Calu3 (cell line): ENCODE measurements around the gene SLC12A6. TPM values are rescaled to one million over a fixed set of nuclear protein-coding genes. Genes with fewer than 3 reads are reported as not detected.

ENCODE experiments used
- BruUV-seq: library from RNA; stranded (reverse); fragments of 400-500 nt; replicated peaks from 2 replicates; lab custom pipeline; 2021; lab: Mats Ljungman, UMichigan
- CTCF ChIA-PET: fragments of 300-600 bp; sonication (Branson Sonifier 250); formaldehyde crosslinking; loops from one replicate; lab custom pipeline; 2022; ENCODE audit warnings: antibody characterized with exemption; lab: Charles Lee
- DNase-seq: peaks from one replicate; pipeline ENCODE4 v3.0.0; 2022
- H3K27ac Mint-ChIP-seq: one replicate; pipeline ENCODE4 v1.8.0; 2022; ENCODE audit warnings: mixed read lengths; ENCODE audit not compliant: unreplicated experiment
- H3K27me3 Mint-ChIP-seq: one replicate; pipeline ENCODE4 v1.8.0; 2022; ENCODE audit warnings: mixed read lengths; ENCODE audit not compliant: unreplicated experiment
- H3K36me3 Mint-ChIP-seq: one replicate; pipeline ENCODE4 v1.8.0; 2022; ENCODE audit warnings: mild to moderate bottlenecking, moderate library complexity, mixed read lengths; ENCODE audit not compliant: insufficient read depth, unreplicated experiment
- H3K4me1 Mint-ChIP-seq: one replicate; pipeline ENCODE4 v1.8.0; 2022; ENCODE audit warnings: mild to moderate bottlenecking, low read depth, mixed read lengths; ENCODE audit not compliant: unreplicated experiment
- H3K4me3 Mint-ChIP-seq: one replicate; pipeline ENCODE4 v1.8.0; 2022; ENCODE audit warnings: mild to moderate bottlenecking, low read depth, moderate library complexity, mixed read lengths; ENCODE audit not compliant: unreplicated experiment
- H3K9me3 Mint-ChIP-seq: one replicate; pipeline ENCODE4 v1.8.0; 2022; ENCODE audit warnings: low read depth, mixed read lengths; ENCODE audit not compliant: unreplicated experiment
- CTCF ChIP-seq: fragments of 200-600 bp; IDR thresholded peaks from one replicate; pipeline ENCODE4 v1.8.0; 2022; ENCODE audit warnings: antibody characterized with exemption; ENCODE audit not compliant: unreplicated experiment
- intact Hi-C: fragments of 100-400 bp; cut with micrococcal nuclease; formaldehyde crosslinking; loops from one replicate; pipeline ENCODE4 v1.10.0; 2022; ENCODE audit not compliant: unreplicated experiment
- total RNA-seq: library from RNA; stranded (reverse); gene quantifications from 2 replicates; pipeline ENCODE4 v1.2.3, GENCODE V29; 2022

The SLC12A6 gene
- total RNA-seq, 1 experiment from 2014 or later = 3.8 TPM

- no peaks in the 10 kb centered on the region for H3K27me3 Mint-ChIP-seq
- H3K36me3 Mint-ChIP-seq = peaks cover 12% of the 10 kb centered on the region
- no peak overlapping the region for H3K27ac Mint-ChIP-seq
- peaks cover 7% of the 10 kb centered on the region for H3K4me1 Mint-ChIP-seq
- CTCF ChIA-PET = no interaction called here
- TF ChIP-seq CTCF = no peak
- BruUV-seq = no TSS peak
- intact Hi-C loops = loop anchor here (10.0 kb wide), 1 partner anchor 112 kb away; the partner anchor contains the start of gene EMC4
- no peaks in the 10 kb centered on the region for H3K9me3 Mint-ChIP-seq
- H3K4me3 Mint-ChIP-seq = peak overlapping the region; percentile 71
- DNase-seq = no peak
These were observed 1.2 kb downstream of the SLC12A6 start for GRCh38 chr15:34336231-34336990.

GRCh38 chr15:34335176-34336032 is 2.2 kb downstream of the SLC12A6 start:
- intact Hi-C loops = loop anchor here (10.0 kb wide), 1 partner anchor 111 kb away; the partner anchor contains the start of gene EMC4
- no TSS peak for BruUV-seq
- TF ChIP-seq CTCF = no peak

GRCh38 chr15:34334672-34335071 is 2.9 kb downstream of the SLC12A6 start:
- TF ChIP-seq CTCF = no peak
- Mint-ChIP-seq H3K36me3 (peaks cover 12% of the 10 kb centered on the region), H3K4me3 (no peak overlapping the region), H3K27ac (no peak overlapping the region), H3K9me3 (no peaks in the 10 kb centered on the region), H3K27me3 (no peaks in the 10 kb centered on the region), H3K4me1 (peaks cover 7% of the 10 kb centered on the region)
- DNase-seq = no peak
- CTCF ChIA-PET = no interaction called here
- intact Hi-C loops = loop anchor here (10.0 kb wide), 1 partner anchor 110 kb away; the partner anchor contains the start of gene EMC4
- no TSS peak for BruUV-seq

More at GRCh38 chr15:34335176-34336032, 2.2 kb downstream of the SLC12A6 start:
- no peak overlapping the region for H3K27ac Mint-ChIP-seq
- DNase-seq = no peak
- CTCF ChIA-PET = no interaction called here
- H3K9me3 Mint-ChIP-seq = no peaks in the 10 kb centered on the region
- no peaks in the 10 kb centered on the region for H3K27me3 Mint-ChIP-seq
- peaks cover 12% of the 10 kb centered on the region for H3K36me3 Mint-ChIP-seq
- no peak overlapping the region for H3K4me3 Mint-ChIP-seq
- peaks cover 7% of the 10 kb centered on the region for H3K4me1 Mint-ChIP-seq

GRCh38 chr15:34332553-34333120 is 4.9 kb downstream of the SLC12A6 start:
- BruUV-seq = no TSS peak
- TF ChIP-seq CTCF = no peak
- H3K4me1 Mint-ChIP-seq = peaks cover 7% of the 10 kb centered on the region
- CTCF ChIA-PET = no interaction called here
- no peaks in the 10 kb centered on the region for H3K27me3 Mint-ChIP-seq
- H3K9me3 Mint-ChIP-seq = no peaks in the 10 kb centered on the region
- no peak for DNase-seq
- intact Hi-C loops = loop anchor here (10.0 kb wide), 1 partner anchor 108 kb away; the partner anchor contains the start of gene EMC4
- no peak overlapping the region for H3K27ac Mint-ChIP-seq
- H3K4me3 Mint-ChIP-seq = no peak overlapping the region
- peaks cover 11% of the 10 kb centered on the region for H3K36me3 Mint-ChIP-seq
